Measurements from ENCODE around the gene SNUPN.

SNUPN gene

DNA sequence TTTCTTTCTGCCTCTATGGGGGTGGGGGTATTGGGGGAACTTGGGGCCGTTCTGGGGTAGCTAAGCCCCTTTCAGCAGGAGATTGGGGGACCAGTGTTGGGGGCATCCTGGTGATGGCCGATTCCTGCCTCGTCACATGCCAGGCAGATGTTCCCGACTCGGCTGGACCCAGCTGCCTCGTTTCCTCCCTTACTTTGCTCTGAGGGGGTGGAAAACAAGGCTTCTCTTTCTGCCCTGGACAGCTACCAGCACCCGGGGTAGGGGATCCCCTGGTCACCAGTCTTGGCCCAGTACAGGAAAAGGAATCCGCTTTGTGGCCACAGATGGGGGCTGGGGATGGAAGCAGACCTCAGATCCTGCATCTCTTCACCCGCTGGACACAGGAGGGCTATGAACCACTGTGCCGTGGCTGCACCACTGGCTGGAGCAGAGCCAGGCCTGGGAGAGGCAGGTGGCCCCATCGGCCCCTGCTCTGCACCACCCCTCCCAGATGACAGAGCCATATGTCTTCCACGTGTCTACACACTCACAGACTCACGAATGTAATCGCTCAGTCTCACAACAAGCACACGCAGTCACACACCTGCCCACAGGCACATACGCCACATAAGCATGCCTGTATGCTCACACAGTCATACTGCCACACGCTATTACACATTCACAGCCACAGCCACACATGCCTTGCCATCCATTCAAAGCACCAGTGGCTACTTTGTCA is 34.6 kb upstream of the SNUPN start:
- no peak for TF ChIP-seq ZFX (IDR thresholded peaks at IDR 0.05)
- TF ChIP-seq, protein P1, sequence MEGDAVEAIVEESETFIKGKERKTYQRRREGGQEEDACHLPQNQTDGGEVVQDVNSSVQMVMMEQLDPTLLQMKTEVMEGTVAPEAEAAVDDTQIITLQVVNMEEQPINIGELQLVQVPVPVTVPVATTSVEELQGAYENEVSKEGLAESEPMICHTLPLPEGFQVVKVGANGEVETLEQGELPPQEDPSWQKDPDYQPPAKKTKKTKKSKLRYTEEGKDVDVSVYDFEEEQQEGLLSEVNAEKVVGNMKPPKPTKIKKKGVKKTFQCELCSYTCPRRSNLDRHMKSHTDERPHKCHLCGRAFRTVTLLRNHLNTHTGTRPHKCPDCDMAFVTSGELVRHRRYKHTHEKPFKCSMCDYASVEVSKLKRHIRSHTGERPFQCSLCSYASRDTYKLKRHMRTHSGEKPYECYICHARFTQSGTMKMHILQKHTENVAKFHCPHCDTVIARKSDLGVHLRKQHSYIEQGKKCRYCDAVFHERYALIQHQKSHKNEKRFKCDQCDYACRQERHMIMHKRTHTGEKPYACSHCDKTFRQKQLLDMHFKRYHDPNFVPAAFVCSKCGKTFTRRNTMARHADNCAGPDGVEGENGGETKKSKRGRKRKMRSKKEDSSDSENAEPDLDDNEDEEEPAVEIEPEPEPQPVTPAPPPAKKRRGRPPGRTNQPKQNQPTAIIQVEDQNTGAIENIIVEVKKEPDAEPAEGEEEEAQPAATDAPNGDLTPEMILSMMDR (conservative IDR thresholded peaks at IDR 0.05) = no peak
- no peak overlapping the region for H3K27ac ChIP-seq

DNA sequence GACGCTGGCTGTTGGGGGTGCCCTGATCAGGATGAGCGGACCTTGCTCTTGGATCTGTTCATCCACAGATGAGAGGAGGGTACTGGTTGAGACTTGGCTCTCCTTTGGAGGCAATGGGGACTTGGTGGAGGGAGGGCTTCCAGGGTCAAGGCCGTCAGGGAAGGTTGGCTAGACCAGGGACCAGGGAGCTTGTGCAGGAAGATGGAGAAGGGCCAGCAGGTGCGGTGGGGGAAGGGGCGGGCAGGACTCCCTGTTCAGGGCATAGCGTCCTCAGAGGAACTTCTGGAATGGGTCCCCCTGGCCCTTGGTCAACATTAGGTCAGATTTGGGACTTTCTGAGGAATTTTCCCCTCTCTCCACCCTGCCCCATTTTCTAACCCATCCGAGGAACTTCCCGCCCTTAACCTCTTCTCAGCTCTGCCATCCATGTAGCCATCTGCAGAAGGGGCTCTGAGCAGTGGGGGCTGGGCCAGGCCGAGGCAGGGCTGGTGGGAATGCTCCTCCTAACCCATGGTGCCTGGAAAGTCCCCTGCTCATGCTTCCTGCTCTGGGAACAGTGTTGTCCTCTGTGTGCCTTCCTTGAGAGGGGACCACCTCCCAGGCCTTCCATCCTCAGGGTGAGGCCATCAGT is 33.7 kb upstream of the SNUPN start:
- TF ChIP-seq, protein P1 (conservative IDR thresholded peaks at IDR 0.05) = no peak
- TF ChIP-seq ZFX (IDR thresholded peaks at IDR 0.05) = no peak
- no peak overlapping the region for H3K27ac ChIP-seq

DNA sequence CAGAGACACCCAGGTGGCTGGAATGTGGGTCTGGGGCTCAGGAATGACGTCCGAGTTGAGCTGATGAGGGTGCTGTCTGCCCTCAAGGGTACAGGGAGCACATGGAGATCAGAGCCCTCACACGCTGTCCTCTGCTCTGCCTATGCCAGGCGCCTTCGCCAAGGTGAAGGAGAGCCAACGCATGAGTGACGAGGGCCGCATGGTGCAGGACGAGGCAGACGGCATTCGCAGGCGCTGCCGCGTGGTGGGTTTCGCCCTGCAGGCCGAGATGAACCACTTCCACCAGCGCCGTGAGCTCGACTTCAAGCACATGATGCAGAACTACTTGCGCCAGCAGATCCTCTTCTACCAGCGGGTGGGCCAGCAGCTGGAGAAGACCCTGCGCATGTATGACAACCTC is 31.3 kb upstream of the SNUPN start:
- H3K27ac ChIP-seq = no peak overlapping the region
- TF ChIP-seq ZFX (IDR thresholded peaks at IDR 0.05) = no peak
- TF ChIP-seq, protein P1 (conservative IDR thresholded peaks at IDR 0.05) = no peak

DNA sequence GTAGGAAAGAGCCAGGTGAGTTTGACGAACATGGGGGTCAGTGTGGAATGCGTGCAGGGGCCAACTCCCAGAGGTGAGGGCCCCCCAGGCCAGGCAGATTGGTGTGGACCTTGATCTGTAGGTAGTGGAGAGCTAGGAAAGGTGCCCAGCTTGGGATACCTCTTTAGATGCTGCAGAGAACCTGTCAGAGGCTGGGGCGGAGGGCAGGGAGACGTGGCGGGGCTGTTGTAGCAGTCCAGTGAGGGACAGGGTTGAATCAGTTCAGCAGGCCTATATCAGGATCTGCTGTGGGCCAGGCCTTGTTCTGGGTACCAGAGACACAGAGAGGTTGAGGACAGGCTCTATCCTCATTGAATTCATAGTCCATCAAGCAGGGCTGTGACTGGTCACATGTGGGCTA is 30.8 kb upstream of the SNUPN start:
- no peak for TF ChIP-seq ZFX (IDR thresholded peaks at IDR 0.05)
- TF ChIP-seq, protein P1 (conservative IDR thresholded peaks at IDR 0.05) = no peak
- no peak overlapping the region for H3K27ac ChIP-seq

DNA sequence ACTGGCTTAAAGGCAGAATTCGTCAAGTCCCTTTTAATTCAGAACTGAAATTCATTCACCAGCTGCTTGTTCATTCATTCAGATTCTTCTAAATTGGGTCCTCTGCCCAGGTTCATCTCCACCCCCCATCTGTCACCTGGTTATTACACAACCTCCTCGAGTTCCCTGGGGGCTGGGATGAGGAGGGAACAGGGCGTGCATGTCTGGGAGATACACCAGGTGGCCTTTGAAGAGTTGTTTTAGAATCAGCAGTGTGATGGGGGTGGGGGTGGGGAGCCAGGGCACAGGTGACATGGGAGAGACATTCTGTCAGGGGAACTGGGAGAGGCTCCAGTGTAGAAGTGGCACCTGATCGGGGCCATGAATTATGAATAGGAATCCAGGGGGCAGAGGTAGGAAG is 30.4 kb upstream of the SNUPN start:
- no peak overlapping the region for H3K27ac ChIP-seq
- TF ChIP-seq, protein P1 (conservative IDR thresholded peaks at IDR 0.05) = no peak

DNA sequence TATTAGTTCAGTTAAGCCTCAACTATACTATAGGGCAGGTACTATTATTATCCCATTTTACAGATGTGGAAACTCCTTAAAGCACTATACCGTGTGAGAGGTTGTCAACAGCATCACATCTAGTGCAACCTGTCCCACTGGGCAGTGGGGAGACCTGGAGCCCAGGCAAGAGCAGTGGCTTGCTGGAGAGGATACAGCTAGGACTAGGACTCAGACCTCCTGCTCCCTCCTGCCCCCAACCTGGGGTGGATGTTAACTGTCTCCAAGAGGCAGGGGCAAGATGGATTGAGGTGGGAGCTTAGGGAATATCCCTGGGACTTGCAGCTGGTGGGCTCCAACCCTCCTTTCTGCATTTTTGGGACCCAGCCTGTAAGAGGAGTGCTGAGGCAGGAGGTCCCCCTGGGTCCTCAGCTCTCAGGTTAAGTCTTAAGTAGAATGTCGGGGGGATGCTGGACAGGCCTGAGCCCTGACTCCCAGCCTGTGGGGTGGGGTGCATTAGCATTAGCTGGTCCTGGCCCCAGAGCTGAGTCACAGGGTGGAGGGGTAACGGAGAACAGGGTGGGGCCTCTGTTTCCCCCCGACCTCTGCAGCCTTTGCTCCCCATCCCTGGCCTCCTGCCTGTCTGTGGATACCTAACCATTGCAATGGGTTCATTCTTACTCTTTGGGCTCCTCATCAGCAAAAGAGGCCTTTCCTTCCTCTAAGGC is 28.8 kb upstream of the SNUPN start:
- TF ChIP-seq ZFX (IDR thresholded peaks at IDR 0.05) = no peak
- TF ChIP-seq, protein P1 (conservative IDR thresholded peaks at IDR 0.05) = no peak
- no peak overlapping the region for H3K27ac ChIP-seq

DNA sequence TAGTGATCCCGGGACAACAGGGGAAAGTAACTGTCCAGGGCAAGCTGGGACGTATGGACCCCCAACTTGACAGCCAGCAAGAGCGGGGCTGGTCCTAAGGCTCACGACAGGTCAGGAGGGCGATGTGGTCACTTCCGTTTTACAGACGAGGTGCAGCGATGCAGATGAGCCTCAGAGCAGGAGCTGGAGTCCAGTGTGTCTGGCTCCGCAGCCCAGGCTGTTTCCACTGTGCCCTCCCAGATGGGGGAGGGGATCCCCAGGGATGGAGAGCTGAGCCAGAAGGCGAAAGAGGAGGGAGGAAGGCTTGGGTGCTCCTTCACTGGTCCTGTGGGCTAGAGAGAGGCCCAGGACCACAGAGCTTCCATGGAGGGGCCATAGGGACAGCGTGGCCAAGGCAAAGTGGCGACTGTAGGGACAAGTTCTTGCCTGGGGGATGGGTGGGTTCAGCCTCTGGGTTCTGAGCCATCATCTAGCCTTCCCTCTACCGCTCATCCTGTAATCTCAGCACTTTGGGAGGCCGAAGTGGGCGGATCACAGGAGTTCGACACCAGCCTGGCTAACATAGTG is 27.9 kb upstream of the SNUPN start:
- H3K27ac ChIP-seq = no peak overlapping the region
- no peak for TF ChIP-seq ZFX (IDR thresholded peaks at IDR 0.05)

Measured in C4-2B (cell line).